Body of pancreas (tissue), 4 donors: ENCODE data around the gene ACOX3. TPM values are rescaled to one million over a fixed set of nuclear protein-coding genes. Genes with fewer than 3 reads are reported as not detected.

Source experiments
- ATAC-seq: fragments of 150-250 bp; one replicate; pipeline ENCODE4 v1.9.1; 2016
- DNase-seq, 4 donors: peaks; one replicate each; pipeline ENCODE4 v3.0.0-alpha.2; 2019
- H3K27ac ChIP-seq, 4 donors: fragments of 200-600 bp; sonication (generic); 1 replicate in 3 of 4; 2 replicates in 1 of 4; pipeline versions ENCODE4 v1.5.1 to v1.6.1; 2016 to 2019; ENCODE audit warnings: mild to moderate bottlenecking in 1 of 4, mixed read lengths in 1 of 4, moderate library complexity in 1 of 4
- H3K27me3 ChIP-seq, 2 donors: fragments of 200-600 bp; sonication (generic); one replicate each; pipeline ENCODE4 v1.6.0; 2016; ENCODE audit warnings: mild to moderate bottlenecking in 1 of 2
- H3K36me3 ChIP-seq, 2 donors: fragments of 200-600 bp; sonication (generic); replicated peaks in 1 of 2; 2 replicates each; pipeline ENCODE4 v1.5.1; 2016; ENCODE audit warnings: low read depth in 2 of 2; ENCODE audit not compliant: insufficient read depth in 1 of 2
- H3K4me1 ChIP-seq: fragments of 200-600 bp; sonication (generic); one replicate; pipeline ENCODE4 v1.6.0; 2016
- H3K4me3 ChIP-seq, 2 donors: fragments of 200-600 bp; sonication (generic); 1 replicate in 1 of 2; 2 replicates in 1 of 2; pipeline ENCODE4 v1.5.1; 2016 to 2019
- H3K9me3 ChIP-seq, 3 donors: fragments of 200-600 bp; sonication (generic); 1 replicate in 2 of 3; 2 replicates in 1 of 3; pipeline ENCODE4 v1.5.1; 2016
- POLR2A ChIP-seq, 3 donors: fragments of 450-650 bp; IDR thresholded peaks; one replicate each; pipeline ENCODE4 v1.6.1; 2016; ENCODE audit warnings: antibody characterized with exemption in 3 of 3, mild to moderate bottlenecking in 2 of 3
- WGBS, 2 donors: methylation state at CpG; one replicate each; pipeline ENCODE4 v1.1.5; 2017; 5-methylcytosine and 5-hydroxymethylcytosine counted together
- intact Hi-C: fragments of 100-400 bp; cut with DNase I; formaldehyde crosslinking; loops from one replicate; pipeline ENCODE4 v1.15.1; 2023
- total RNA-seq, 2 donors: library from RNA; depleted of rRNA; stranded (reverse); fragments of >200 nt; gene quantifications; one replicate each; pipeline ENCODE4 v1.1.0, GENCODE V29; 2016
- TF ChIP-seq, protein P1 (sequence below), 7 experiments: fragments of 450-650 bp in 4 of 7; fragments of 200-600 bp in 3 of 7; sonication (generic) in 3 of 7; IDR thresholded peaks; one replicate each; pipeline ENCODE4 v1.5.1; 2016 to 2019; ENCODE audit warnings: antibody characterized with exemption in 7 of 7

Gene ACOX3
- total RNA-seq, 2 donors from 2014 or later: 18.4 to 23.4 TPM

DNA sequence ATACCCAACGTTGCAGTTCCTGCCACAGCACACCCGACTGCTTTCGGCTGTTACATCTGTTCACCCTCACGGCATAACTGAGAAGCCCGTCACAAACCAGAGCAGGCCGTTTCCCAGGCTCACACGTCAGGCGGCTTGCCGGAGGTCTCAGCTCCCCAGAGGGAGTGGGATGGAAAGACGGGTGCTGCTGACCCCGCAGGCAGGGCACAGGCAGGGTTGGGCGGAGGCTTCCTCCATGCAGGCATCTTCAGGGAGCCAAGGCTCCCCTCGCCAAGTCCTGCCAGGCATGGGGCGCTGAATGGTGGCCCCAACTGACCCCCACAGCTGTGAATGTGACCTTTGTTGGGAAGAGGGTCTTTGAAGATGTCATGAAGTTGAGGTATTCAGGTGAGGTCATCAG lies 57.5 kb downstream of the ACOX3 start:
- DNase-seq: no peak
- WGBS, 2 donors: 90% methylated on average over 9 to 14 of the region's 14 CpGs
- intact Hi-C loops: no loop called here
- no peak for ATAC-seq
- Histone ChIP-seq H3K9me3 (no peaks in the 10 kb centered on the region), H3K27ac (no peak overlapping the region), H3K36me3 (peaks cover 0 to 9% of the 10 kb centered on the region in 2 donors), H3K27me3 (no peaks in the 10 kb centered on the region), H3K4me3 (no peak overlapping the region), H3K4me1 (no peaks in the 10 kb centered on the region)
- TF ChIP-seq, protein P1, sequence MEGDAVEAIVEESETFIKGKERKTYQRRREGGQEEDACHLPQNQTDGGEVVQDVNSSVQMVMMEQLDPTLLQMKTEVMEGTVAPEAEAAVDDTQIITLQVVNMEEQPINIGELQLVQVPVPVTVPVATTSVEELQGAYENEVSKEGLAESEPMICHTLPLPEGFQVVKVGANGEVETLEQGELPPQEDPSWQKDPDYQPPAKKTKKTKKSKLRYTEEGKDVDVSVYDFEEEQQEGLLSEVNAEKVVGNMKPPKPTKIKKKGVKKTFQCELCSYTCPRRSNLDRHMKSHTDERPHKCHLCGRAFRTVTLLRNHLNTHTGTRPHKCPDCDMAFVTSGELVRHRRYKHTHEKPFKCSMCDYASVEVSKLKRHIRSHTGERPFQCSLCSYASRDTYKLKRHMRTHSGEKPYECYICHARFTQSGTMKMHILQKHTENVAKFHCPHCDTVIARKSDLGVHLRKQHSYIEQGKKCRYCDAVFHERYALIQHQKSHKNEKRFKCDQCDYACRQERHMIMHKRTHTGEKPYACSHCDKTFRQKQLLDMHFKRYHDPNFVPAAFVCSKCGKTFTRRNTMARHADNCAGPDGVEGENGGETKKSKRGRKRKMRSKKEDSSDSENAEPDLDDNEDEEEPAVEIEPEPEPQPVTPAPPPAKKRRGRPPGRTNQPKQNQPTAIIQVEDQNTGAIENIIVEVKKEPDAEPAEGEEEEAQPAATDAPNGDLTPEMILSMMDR (IDR thresholded peaks at IDR 0.05): no peak
- no peak for TF ChIP-seq POLR2A (IDR thresholded peaks at IDR 0.05)

DNA sequence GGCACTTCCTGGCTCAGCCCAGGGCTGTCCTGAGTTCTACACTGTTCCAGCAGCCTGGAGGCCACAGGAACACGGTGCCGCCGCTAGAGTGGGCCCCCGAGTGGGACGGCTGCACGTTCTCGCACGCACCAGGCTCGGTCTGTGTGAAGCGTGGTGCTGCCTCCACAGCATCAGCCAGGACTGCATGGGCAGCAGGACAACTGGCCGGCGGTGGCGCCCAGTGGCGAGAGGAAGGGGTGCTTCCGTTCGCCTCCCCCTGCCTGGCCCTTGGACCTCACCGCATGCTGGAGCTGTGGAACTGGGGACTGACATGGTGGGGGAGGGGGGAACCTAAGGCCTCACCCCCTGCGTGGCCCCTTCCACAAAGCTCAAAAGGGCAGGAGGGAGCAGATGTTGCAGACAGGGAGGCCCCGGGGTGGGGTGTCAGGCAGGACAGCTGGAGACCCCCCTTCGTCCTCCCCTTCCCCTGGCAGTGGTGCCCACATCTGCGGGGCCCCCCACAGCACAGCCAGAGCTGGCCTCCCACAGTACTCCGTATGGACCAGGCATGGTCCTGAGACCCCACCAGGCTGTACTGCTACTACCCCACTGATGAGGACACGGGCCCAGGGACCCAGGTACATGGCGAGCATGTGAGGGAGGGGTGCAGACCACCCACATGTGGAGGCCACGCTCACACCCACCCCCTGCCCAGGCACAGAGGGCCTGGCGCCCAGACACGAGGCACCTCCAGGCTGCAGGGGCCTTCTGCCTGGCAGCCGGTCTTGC lies 58.5 kb downstream of the ACOX3 start:
- Histone ChIP-seq H3K27me3 (no peaks in the 10 kb centered on the region), H3K4me3 (no peak overlapping the region), H3K4me1 (no peaks in the 10 kb centered on the region), H3K36me3 (peaks cover 0 to 6% of the 10 kb centered on the region in 2 donors), H3K27ac (no peak overlapping the region), H3K9me3 (no peaks in the 10 kb centered on the region)
- DNase-seq (no peak), ATAC-seq (no peak)
- 93 to 94% methylated on average over 6 to 28 of the region's 28 CpGs for WGBS, 2 donors
- intact Hi-C loops: no loop called here
- no peak for TF ChIP-seq POLR2A (IDR thresholded peaks at IDR 0.05)
- TF ChIP-seq, protein P1 (IDR thresholded peaks at IDR 0.05): no peak

DNA sequence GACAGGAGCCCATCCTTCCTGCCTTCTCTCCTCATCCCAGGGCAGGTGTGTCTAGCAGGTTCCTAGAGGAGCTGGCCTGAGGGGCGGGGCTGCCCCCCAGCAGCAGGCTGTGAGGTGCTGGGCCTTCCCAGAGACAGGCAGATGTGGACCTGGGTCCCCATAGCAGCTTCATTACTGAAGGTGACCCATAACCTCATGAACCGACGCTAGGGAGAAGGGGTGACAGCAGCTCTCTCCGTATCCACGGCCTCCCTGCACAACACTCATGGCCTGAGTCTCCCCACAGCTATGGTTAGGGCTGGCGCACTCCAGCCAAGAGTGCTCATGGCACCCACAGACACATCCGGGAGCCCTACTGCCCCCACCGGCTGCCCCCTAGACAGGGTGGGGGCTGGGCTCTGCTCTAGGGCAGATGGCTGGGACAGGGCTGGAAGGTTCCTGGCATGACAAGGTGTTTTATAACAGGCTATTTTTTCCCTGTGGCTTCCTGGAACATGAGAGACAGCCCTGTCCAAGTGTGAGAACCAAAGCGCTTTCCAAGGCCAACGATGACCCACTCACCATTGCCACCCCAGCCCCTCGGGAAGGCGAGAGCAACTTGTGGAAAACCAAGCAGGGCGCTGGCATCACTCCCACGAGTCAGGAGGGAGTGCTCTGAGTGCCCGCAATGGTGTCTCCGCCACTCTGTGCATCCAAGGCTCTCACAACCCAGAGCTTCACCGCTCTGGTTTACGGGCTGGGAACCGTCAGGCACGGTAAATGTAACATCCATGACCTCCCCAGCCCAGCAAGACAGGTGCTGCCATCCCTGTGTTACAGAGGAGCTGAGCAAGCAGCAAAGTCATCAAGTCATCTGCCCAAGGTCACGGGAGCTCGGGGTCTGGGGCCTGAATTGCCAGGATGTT lies 59.8 kb downstream of the ACOX3 start:
- Histone ChIP-seq H3K27me3 (no peaks in the 10 kb centered on the region), H3K4me3 (no peak overlapping the region), H3K4me1 (no peaks in the 10 kb centered on the region), H3K27ac (no peak overlapping the region), H3K36me3 (peaks cover 0 to 4% of the 10 kb centered on the region in 2 donors), H3K9me3 (no peaks in the 10 kb centered on the region)
- no peak for DNase-seq
- WGBS, 2 donors: 89 to 91% methylated on average over 14 to 22 of the region's 22 CpGs
- ATAC-seq: no peak
- TF ChIP-seq, protein P1 (IDR thresholded peaks at IDR 0.05): no peak
- no peak for TF ChIP-seq POLR2A (IDR thresholded peaks at IDR 0.05)
- intact Hi-C loops: no loop called here

DNA sequence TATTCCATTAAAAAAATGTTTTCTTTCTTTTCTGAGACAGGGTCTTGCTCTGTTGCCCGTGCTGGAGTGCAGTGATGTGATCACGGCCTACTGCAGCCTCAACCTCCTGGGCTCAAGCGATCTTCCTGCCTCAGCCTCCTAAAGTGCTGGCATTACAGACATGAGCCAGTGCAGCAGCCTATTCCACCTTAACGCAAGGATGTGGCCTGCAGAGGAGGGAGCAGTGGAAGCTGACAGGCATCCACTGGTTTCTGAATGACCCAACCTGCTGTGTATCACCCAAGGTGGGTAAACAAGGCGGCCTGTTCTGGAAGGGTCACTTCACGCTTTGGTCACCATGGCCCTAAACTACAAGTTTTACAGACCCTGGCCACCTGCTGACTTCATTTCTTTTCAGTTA lies 60.8 kb downstream of the ACOX3 start:
- Histone ChIP-seq H3K36me3 (peaks cover 0 to 4% of the 10 kb centered on the region in 2 donors), H3K27ac (no peak overlapping the region), H3K9me3 (no peaks in the 10 kb centered on the region), H3K4me1 (no peaks in the 10 kb centered on the region), H3K4me3 (no peak overlapping the region), H3K27me3 (no peaks in the 10 kb centered on the region)
- DNase-seq (no peak), ATAC-seq (no peak)
- TF ChIP-seq, protein P1 (IDR thresholded peaks at IDR 0.05): no peak
- no peak for TF ChIP-seq POLR2A (IDR thresholded peaks at IDR 0.05)
- intact Hi-C loops: no loop called here
- 93 to 97% methylated on average over 6 of the region's 6 CpGs for WGBS, 2 donors
